CD4-positive, alpha-beta T cell (primary cell): ENCODE results near the gene TNNT2. TPM values are rescaled to one million over a fixed set of nuclear protein-coding genes. Genes with fewer than 3 reads are reported as not detected.

Source experiments
- ATAC-seq: fragments of 200-7000 bp; cut with Tn5 transposase; one replicate; pipeline ENCODE4 v1.10.0; 2022; ENCODE audit warnings: mild to moderate bottlenecking; ENCODE audit not compliant: poor library complexity
- CTCF ChIA-PET: fragments of 350-600 bp; sonication (Branson Sonifier 250); formaldehyde crosslinking; loops from one replicate; lab custom pipeline; 2021; ENCODE audit warnings: antibody characterized with exemption, inconsistent platforms; lab: Charles Lee
- POLR2A ChIA-PET: fragments of 350-600 bp; sonication (Branson Sonifier 250); formaldehyde crosslinking; loops from one replicate; lab custom pipeline; 2021; ENCODE audit warnings: antibody characterized with exemption, inconsistent platforms; lab: Charles Lee
- DNase-seq, 14 experiments: peaks; one replicate each; pipeline ENCODE4 v3.0.0-alpha.2; 2013 to 2020; ENCODE audit warnings: mixed read lengths in 2 of 14
- H3K27ac ChIP-seq, 2 donors: one replicate each; pipeline versions ENCODE4 v1.5.1 to v1.7.0; 2013; ENCODE audit warnings: low read length in 2 of 2, low read depth in 1 of 2, mild to moderate bottlenecking in 1 of 2
- H3K27me3 ChIP-seq, 2 experiments: 1 replicate in 1 of 2; 2 replicates in 1 of 2; pipeline versions ENCODE4 v1.6.1 to v1.7.0; 2013; ENCODE audit warnings: low read length in 2 of 2, control low read depth in 1 of 2, mild to moderate bottlenecking in 1 of 2, moderate library complexity in 1 of 2; ENCODE audit not compliant: insufficient read depth in 2 of 2, control insufficient read depth in 1 of 2
- H3K36me3 ChIP-seq: one replicate; pipeline ENCODE4 v1.6.1; 2013; ENCODE audit warnings: low read length, control low read depth; ENCODE audit not compliant: insufficient read depth
- H3K4me1 ChIP-seq: one replicate; pipeline ENCODE4 v1.6.1; 2013; ENCODE audit warnings: low read length, control low read depth; ENCODE audit not compliant: insufficient read depth
- H3K4me3 ChIP-seq: one replicate; pipeline ENCODE4 v1.5.1; 2013; ENCODE audit warnings: mild to moderate bottlenecking, low read length, moderate library complexity
- H3K9me3 ChIP-seq, 2 experiments: 1 replicate in 1 of 2; 2 replicates in 1 of 2; pipeline versions ENCODE4 v1.6.1 to v1.7.0; 2013; ENCODE audit warnings: low read length in 2 of 2, mild to moderate bottlenecking in 2 of 2, control low read depth in 1 of 2, moderate library complexity in 1 of 2; ENCODE audit not compliant: control insufficient read depth in 1 of 2, insufficient read depth in 1 of 2
- H3K27ac Mint-ChIP-seq: one replicate; pipeline ENCODE4 v1.8.0; 2020; ENCODE audit warnings: mixed read lengths
- H3K27me3 Mint-ChIP-seq: one replicate; pipeline ENCODE4 v1.8.0; 2021; ENCODE audit warnings: mixed read lengths
- H3K36me3 Mint-ChIP-seq: one replicate; pipeline ENCODE4 v1.8.0; 2021; ENCODE audit warnings: low read depth, mixed read lengths
- H3K4me1 Mint-ChIP-seq: one replicate; pipeline ENCODE4 v1.8.0; 2021; ENCODE audit warnings: low read depth, mixed read lengths
- H3K4me3 Mint-ChIP-seq: one replicate; pipeline ENCODE4 v1.8.0; 2020; ENCODE audit warnings: mild to moderate bottlenecking, mixed read lengths
- H3K9me3 Mint-ChIP-seq: one replicate; pipeline ENCODE4 v1.8.0; 2020; ENCODE audit warnings: mixed read lengths
- CTCF ChIP-seq: fragments of 200-600 bp; IDR thresholded peaks from one replicate; pipeline ENCODE4 v1.8.0; 2022; ENCODE audit warnings: antibody characterized with exemption, mild to moderate bottlenecking
- intact Hi-C, 2 experiments: fragments of 100-400 bp; cut with DNase I in 1 of 2; cut with micrococcal nuclease in 1 of 2; formaldehyde crosslinking; loops; one replicate each; pipeline versions ENCODE4 v1.15.1 to v1.9.0; 2023 to 2025; cut with DNase I, micrococcal nuclease
- total RNA-seq, 174 experiments: library from RNA in 2 of 174; stranded (reverse) in 2 of 174; gene quantifications; one replicate each; pipeline ENCODE4 v1.2.3 and lab custom pipeline; 2021 to 2026

The TNNT2 gene
- total RNA-seq, 2 experiments from 2014 or later = not detected

DNA sequence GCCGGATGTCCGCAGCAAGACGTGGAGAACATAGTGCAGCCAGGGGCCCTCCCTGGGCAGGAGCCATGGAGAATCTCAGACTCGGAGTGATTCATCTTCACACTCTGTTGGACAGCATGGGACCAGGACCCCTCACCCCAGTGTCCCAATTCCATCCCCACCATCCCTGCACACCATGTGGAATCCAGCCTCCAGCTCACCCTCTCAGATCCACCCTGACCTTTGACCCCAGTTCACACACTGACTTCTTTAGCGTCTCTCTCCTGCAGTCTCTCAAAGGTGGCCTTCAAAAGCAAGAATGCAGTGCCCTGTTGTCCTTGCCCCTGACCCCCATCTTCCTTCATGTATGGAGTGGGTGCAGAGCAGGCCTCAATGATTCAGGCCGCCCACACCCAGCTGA lies 46.2 kb upstream of the TNNT2 start:
- H3K9me3 ChIP-seq = no peaks in the 10 kb centered on the region
- H3K27ac Mint-ChIP-seq = no peak overlapping the region
- ATAC-seq (no peak), DNase-seq (no peak)
- POLR2A ChIA-PET = no interaction called here
- no peaks in the 10 kb centered on the region for H3K4me1 ChIP-seq
- H3K4me3 ChIP-seq = no peak overlapping the region
- peaks cover 5% of the 10 kb centered on the region for H3K27me3 Mint-ChIP-seq
- H3K27me3 ChIP-seq = peaks cover 0 to 4% of the 10 kb centered on the region in 2 experiments
- CTCF ChIA-PET = no interaction called here
- H3K27ac ChIP-seq = no peak overlapping the region
- intact Hi-C loops = no loop called here
- H3K36me3 ChIP-seq = no peaks in the 10 kb centered on the region
- H3K36me3 Mint-ChIP-seq = no peaks in the 10 kb centered on the region
- no peaks in the 10 kb centered on the region for H3K4me1 Mint-ChIP-seq
- H3K9me3 Mint-ChIP-seq = no peaks in the 10 kb centered on the region
- no peak for TF ChIP-seq CTCF
- no peak overlapping the region for H3K4me3 Mint-ChIP-seq

DNA sequence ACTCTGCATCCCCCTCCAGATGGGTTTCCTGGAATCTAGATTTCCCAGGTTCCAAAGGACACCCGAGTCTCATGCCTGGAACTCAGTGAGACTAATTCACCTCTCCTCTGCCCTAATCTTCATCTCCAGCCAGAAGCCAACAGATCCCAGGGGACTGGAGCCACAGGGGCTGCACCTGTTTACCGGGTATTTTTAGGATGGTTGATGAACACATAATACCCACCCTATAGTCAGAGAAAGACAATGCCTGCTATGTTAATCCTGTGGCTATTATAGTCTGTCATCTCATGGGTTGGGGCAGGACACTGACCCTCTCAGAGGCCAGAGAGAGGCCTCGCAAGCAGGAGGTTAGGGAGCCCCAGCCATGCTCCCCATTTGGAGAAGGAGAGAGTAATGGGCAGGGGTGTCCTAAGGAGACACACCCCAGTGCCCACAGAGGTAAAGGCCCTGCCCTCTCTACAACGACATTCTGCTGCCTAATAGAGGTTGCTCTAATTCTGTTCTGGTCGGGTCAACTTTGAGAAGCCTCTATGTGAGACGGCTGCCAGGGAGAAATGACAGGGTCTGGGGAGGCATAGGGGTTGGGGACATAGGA lies 45.1 kb upstream of the TNNT2 start:
- H3K36me3 Mint-ChIP-seq = no peaks in the 10 kb centered on the region
- no peak for TF ChIP-seq CTCF
- H3K27ac Mint-ChIP-seq = no peak overlapping the region
- intact Hi-C loops = no loop called here
- no peaks in the 10 kb centered on the region for H3K9me3 ChIP-seq
- ATAC-seq (no peak), DNase-seq (no peak)
- CTCF ChIA-PET = no interaction called here
- no peak overlapping the region for H3K4me3 Mint-ChIP-seq
- POLR2A ChIA-PET = no interaction called here
- no peaks in the 10 kb centered on the region for H3K4me1 ChIP-seq
- H3K4me1 Mint-ChIP-seq = no peaks in the 10 kb centered on the region
- no peak overlapping the region for H3K4me3 ChIP-seq
- H3K9me3 Mint-ChIP-seq = no peaks in the 10 kb centered on the region
- H3K27ac ChIP-seq = no peak overlapping the region
- peaks cover under 1 to 4% of the 10 kb centered on the region in 2 experiments for H3K27me3 ChIP-seq
- H3K36me3 ChIP-seq = no peaks in the 10 kb centered on the region
- H3K27me3 Mint-ChIP-seq = peaks cover 5% of the 10 kb centered on the region

DNA sequence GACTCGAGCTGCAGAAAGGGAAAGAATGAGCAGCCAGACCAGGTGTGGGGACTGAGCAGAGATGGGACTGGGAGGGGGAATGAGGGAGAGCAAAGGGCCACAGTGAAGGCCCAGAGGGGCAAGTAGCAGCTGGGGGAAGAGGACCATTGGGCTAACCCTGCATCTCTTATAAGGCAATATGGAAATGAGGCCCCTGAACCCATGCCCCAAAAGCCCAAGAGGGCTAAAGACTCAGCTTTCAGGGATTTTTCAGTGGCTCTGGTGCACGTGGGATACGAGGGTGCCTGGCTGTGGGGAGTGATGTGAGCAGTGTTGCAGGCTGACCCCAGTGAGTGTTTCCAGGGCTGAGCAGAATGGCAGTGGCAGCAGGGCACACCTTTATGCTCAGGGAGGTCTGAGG lies 44.5 kb upstream of the TNNT2 start:
- DNase-seq = no peak
- Mint-ChIP-seq H3K27me3 (peaks cover 10% of the 10 kb centered on the region), H3K4me3 (no peak overlapping the region), H3K27ac (no peak overlapping the region), H3K4me1 (no peaks in the 10 kb centered on the region), H3K9me3 (no peaks in the 10 kb centered on the region), H3K36me3 (no peaks in the 10 kb centered on the region)
- CTCF ChIA-PET = no interaction called here
- no peak for ATAC-seq
- H3K9me3 ChIP-seq = no peaks in the 10 kb centered on the region
- no peaks in the 10 kb centered on the region for H3K4me1 ChIP-seq
- no peak overlapping the region for H3K27ac ChIP-seq
- peaks cover 4 to 6% of the 10 kb centered on the region in 2 experiments for H3K27me3 ChIP-seq
- intact Hi-C loops = no loop called here
- no peak for TF ChIP-seq CTCF
- H3K4me3 ChIP-seq = no peak overlapping the region
- H3K36me3 ChIP-seq = no peaks in the 10 kb centered on the region
- POLR2A ChIA-PET = no interaction called here
